ENCODE measurements around the gene ACSL1. TPM values are rescaled to one million over a fixed set of nuclear protein-coding genes. Genes with fewer than 3 reads are reported as not detected.

Gene ACSL1
- total and polyA plus RNA-seq, 9 of the 15 experiments (the other 6 are each of a cell fraction or from before 2014, with no cell fraction given): 6.7 to 24.1 (median 15.0) TPM

GRCh38 chr4:184764601-184765000 is 61.2 kb downstream of the ACSL1 start:
- CTCF ChIA-PET (ENCODE audit: low intra/inter-chr PET ratio): no interaction called here
- Histone ChIP-seq H4K20me1 (replicated peaks; ENCODE audit: control insufficient read depth, insufficient read depth, low read length) (no peaks in the 10 kb centered on the region), H3K79me2 (ENCODE audit: control insufficient read depth, insufficient read depth, low read length) (no peaks in the 10 kb centered on the region), H3K4me2 (ENCODE audit: insufficient read depth, low read length) (no peak overlapping the region), H3K4me1 (replicated peaks in 1 of 2; ENCODE audit: control insufficient read depth in 2 of 2, insufficient read depth in 2 of 2, low read length in 2 of 2) (no peaks in the 10 kb centered on the region; a peak in 1 of 5 replicates), H3K27me3 (ENCODE audit: control insufficient read depth in 2 of 2, insufficient read depth in 2 of 2, low read length in 2 of 2) (no peaks in the 10 kb centered on the region), H3K4me3 (no peak overlapping the region), H3K9ac (ENCODE audit: insufficient read depth in 1 of 2, low read depth in 2 of 2, low read length in 2 of 2) (no peak overlapping the region), H3K36me3 (ENCODE audit: control insufficient read depth, insufficient read depth, low read length) (peaks cover 25% of the 10 kb centered on the region; the same call in 1 of the 3 replicates), H2AFZ (ENCODE audit: low read depth, low read length) (no peak overlapping the region), H3K9me1 (ENCODE audit: control insufficient read depth, insufficient read depth, low read length) (no peaks in the 10 kb centered on the region), H3K27ac (ENCODE audit: extremely low read depth, low read depth, low read length) (no peak overlapping the region), H3K9me3 (replicated peaks; ENCODE audit: control insufficient read depth, insufficient read depth, low read depth, low read length) (no peaks in the 10 kb centered on the region)
- in situ Hi-C loops (cut with MboI): no loop called here
- DNase-seq (ENCODE audit: extremely low read depth in 1 of 4, low spot score in 3 of 4) (no peak), ATAC-seq (no peak), FAIRE-seq (no peak)
- 80% methylated on average over 4 of the region's 4 CpGs for WGBS (ENCODE audit: insufficient coverage, low coverage, missing lambda C conversion rate)
- BruUV-seq (replicated peaks): no TSS peak
- TF ChIP-seq HINFP (tag; conservative IDR thresholded peaks at IDR 0.05; ENCODE audit: low read depth): no peak
- intact Hi-C loops (cut with micrococcal nuclease): no loop called here
- POLR2A ChIA-PET: no interaction called here

- H3K4me2 ChIP-seq (ENCODE audit: insufficient read depth, low read length): no peak overlapping the region
- H4K20me1 ChIP-seq (replicated peaks; ENCODE audit: control insufficient read depth, insufficient read depth, low read length): no peaks in the 10 kb centered on the region
- H3K9ac ChIP-seq (ENCODE audit: insufficient read depth in 1 of 2, low read depth in 2 of 2, low read length in 2 of 2): no peak overlapping the region
- ATAC-seq (no peak), FAIRE-seq (no peak), DNase-seq (ENCODE audit: extremely low read depth in 1 of 4, low spot score in 3 of 4) (no peak)
- no TSS peak for BruUV-seq (replicated peaks)
- WGBS (ENCODE audit: insufficient coverage, low coverage, missing lambda C conversion rate): 74% methylated on average over 13 of the region's 14 CpGs
- H3K4me3 ChIP-seq: no peak overlapping the region
- no peaks in the 10 kb centered on the region for H3K9me1 ChIP-seq (ENCODE audit: control insufficient read depth, insufficient read depth, low read length)
- in situ Hi-C loops (cut with MboI): no loop called here
- no peak overlapping the region for H2AFZ ChIP-seq (ENCODE audit: low read depth, low read length)
- H3K79me2 ChIP-seq (ENCODE audit: control insufficient read depth, insufficient read depth, low read length): no peaks in the 10 kb centered on the region
- CTCF ChIA-PET (ENCODE audit: low intra/inter-chr PET ratio): no interaction called here
- peaks cover 25% of the 10 kb centered on the region; the same call in 1 of the 3 replicates for H3K36me3 ChIP-seq (ENCODE audit: control insufficient read depth, insufficient read depth, low read length)
- intact Hi-C loops (cut with micrococcal nuclease): no loop called here
- no peaks in the 10 kb centered on the region for H3K9me3 ChIP-seq (replicated peaks; ENCODE audit: control insufficient read depth, insufficient read depth, low read depth, low read length)
- H3K27ac ChIP-seq (ENCODE audit: extremely low read depth, low read depth, low read length): no peak overlapping the region
- POLR2A ChIA-PET: no interaction called here
- no peaks in the 10 kb centered on the region for H3K27me3 ChIP-seq (ENCODE audit: control insufficient read depth in 2 of 2, insufficient read depth in 2 of 2, low read length in 2 of 2)
- no peaks in the 10 kb centered on the region; a peak in 1 of 5 replicates for H3K4me1 ChIP-seq (replicated peaks in 1 of 2; ENCODE audit: control insufficient read depth in 2 of 2, insufficient read depth in 2 of 2, low read length in 2 of 2)
- TF ChIP-seq CEBPB (tag; IDR thresholded peaks at IDR 0.05) (no peak), ARID4B (CRISPR knock-in tag; IDR thresholded peaks at IDR 0.05) (no peak), ZNF655 (CRISPR knock-in tag; IDR thresholded peaks at IDR 0.05) (no peak), KDM1A (IDR thresholded peaks at IDR 0.05) (no peak), NR3C1 (CRISPR knock-in tag; IDR thresholded peaks at IDR 0.05) (no peak), ZFP36 (IDR thresholded peaks at IDR 0.05; ENCODE audit: low read depth, low read length, partially characterized antibody) (no peak), RAD51 (IDR thresholded peaks at IDR 0.05; ENCODE audit: borderline replicate concordance, low read depth) (no peak)
Measured at GRCh38 chr4:184763150-184763780, 62.5 kb downstream of the ACSL1 start.

Measured in K562 (cell line).